NB4 (cell line): ENCODE measurements around the gene ANXA6.

Experiments
- CTCF ChIP-seq: IDR thresholded peaks from one replicate; pipeline ENCODE4 v1.5.1; 2012; ENCODE audit warnings: low read depth, low read length
- MAX ChIP-seq: IDR thresholded peaks from 2 replicates; pipeline ENCODE4 v1.6.1; 2011; ENCODE audit warnings: low read depth, low read length
- MYC ChIP-seq: IDR thresholded peaks from 2 replicates; pipeline ENCODE4 v1.6.1; 2011; ENCODE audit warnings: low read depth, low read length
- POLR2A ChIP-seq: IDR thresholded peaks from 2 replicates; pipeline ENCODE4 v1.6.1; 2011; ENCODE audit warnings: mild to moderate bottlenecking; ENCODE audit not compliant: insufficient read length; ENCODE audit errors: extremely low read depth

- TF ChIP-seq MAX (no peak), POLR2A (no peak), CTCF (no peak), MYC (no peak)
Observed at GRCh38 chr5:151107084-151107483, 50.5 kb downstream of the ANXA6 start.
